Stimulated activated naive CD8-positive, alpha-beta T cell treated with anti-CD3 and anti-CD28 coated beads, Interleukin-15, Interleukin-2, amounts not matched to agents 100 U/mL and 50 U/mL, for 24 hours (primary cell): ENCODE measurements around the gene CLDN4.

ENCODE experiments used
- ATAC-seq: fragments of 150-1000 bp; cut with Tn5 transposase; one replicate; pipeline ENCODE4 v1.10.0; 2021
- DNase-seq: peaks from one replicate; pipeline ENCODE4 v3.0.0; 2021

Gene CLDN4

DNA sequence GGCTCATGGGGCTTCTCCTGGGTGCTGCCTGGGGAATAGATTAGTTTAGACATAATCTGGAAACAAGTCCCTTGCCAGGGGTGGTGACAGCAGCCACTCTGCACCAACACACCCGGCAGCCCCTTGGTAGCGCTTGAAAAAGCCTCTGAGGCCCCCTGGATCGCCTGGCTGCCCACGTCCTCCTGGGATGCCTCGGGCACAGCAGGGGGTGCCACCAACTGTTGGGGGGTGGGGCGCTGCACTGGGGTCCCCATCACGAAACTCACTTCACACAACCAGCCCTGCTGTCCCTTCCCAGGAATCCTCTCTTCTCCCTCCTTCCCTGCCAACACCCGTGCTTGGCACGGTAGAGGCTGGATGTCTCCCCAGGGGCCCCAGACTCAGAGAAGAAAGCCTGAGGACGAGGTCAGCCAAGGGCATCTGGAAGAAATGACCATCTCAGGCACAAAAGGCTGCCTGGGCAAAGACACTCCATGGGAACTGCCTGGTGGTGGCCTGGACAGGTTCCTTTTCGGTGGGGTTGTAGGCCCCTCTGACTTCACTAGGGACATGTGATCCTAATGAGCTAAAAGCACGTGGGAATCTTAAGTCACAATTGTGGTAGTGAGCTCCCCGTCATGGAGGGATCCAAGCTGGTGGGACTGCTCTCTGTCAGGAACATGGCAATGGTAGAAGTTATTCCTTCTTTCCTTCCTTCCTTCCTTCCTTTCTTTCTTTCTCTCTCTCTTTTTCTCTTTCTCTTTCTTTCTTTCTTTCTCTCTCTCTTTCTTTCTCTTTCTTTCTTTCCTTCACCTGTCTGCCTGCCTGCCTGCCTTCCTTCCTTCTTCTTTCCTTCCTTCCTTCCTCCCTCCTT, 41.5 kb downstream of the CLDN4 start:
- DNase-seq (no peak), ATAC-seq (no peak)

- no peak for DNase-seq
- no peak for ATAC-seq
Observed at GRCh38 chr7:73876361-73876760, 45.6 kb downstream of the CLDN4 start.

DNA sequence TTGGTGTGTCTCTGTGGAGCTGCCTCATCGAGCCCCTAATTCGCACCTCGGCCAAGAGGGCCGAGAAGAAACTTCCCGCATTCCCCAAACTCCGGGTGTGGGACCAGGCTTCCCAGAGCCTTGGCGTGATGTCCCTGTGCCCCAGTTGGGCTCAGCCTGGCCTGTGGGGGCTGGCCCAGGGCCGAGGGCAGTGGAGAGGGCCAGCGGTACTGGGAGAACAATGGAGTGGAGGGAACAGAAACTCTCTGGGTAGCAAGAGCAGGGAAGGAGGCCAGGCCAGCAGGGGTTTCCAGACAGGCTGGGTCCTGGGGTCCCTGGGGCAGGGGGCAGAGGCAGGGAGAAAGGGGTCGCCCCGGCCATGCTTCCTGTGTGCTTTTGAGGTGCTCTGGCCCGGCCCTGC, 46.2 kb downstream of the CLDN4 start:
- DNase-seq (no peak), ATAC-seq (no peak)

- DNase-seq (no peak), ATAC-seq (no peak)
Observed at GRCh38 chr7:73879977-73880681, 49.3 kb downstream of the CLDN4 start.

GRCh38 chr7:73880755-73881328, 50.0 kb downstream of the CLDN4 start:
- DNase-seq, result no peak
- no peak for ATAC-seq

GRCh38 chr7:73881352-73882046, 50.7 kb downstream of the CLDN4 start:
- DNase-seq (no peak), ATAC-seq (peak; percentile 10)

- DNase-seq (no peak), ATAC-seq (no peak)
Observed at GRCh38 chr7:73882047-73882402, 51.2 kb downstream of the CLDN4 start.
